Measurements from ENCODE around the gene VEPH1. TPM values are rescaled to one million over a fixed set of nuclear protein-coding genes. Genes with fewer than 3 reads are reported as not detected.
A peak's percentile ranks its signal among the peaks of the same experiment; 100 is the strongest.

Gene VEPH1
- total and polyA plus RNA-seq, 2 donors from 2014 or later: 17.8 to 29.2 TPM

DNA sequence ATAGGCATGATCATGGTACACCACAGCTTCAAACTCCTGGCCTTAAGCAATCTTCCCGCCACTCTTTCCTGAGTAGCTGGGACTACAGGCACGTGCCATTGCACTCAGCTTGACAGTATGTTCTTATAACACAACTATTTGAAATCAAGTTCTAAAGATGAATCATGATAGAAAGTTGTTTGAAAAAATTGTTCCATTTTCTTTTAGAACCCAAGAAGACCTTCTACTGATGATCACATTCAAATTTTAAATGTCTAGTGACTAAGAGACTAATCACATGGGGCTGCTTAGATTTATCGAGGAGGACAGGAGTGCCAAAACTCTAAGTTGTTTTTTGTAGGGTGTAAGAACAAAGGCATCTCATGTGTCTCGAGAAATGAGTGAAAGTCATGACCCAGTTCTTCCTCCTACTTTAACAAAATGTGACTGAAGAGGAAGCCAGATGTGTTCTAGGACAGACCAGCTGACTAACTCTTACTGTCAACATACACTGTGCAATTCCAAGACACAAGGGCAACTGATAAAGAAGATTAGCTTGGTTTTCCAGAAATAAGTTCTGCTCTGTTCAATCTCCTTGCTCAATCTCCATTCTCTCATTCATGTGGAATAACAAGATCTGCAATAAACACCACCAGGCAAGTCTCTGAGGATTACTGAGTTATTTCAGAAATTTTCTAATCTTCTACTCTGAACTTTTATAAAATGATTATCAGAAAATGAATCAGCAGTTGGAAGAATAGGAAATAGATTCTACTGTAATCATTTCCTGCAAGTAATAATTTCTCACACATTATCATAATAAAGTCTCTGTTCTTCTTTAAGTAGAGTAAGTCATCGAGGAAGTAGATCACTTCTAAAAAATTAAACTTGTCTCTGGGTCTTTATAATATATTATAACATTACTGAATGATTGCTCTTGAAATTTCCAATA is 220.7 kb downstream of the VEPH1 start:
- Histone ChIP-seq H3K4me3 (ENCODE audit: low read length in 3 of 3) (no peak overlapping the region), H3K36me3 (ENCODE audit: control insufficient read depth in 2 of 3, insufficient read depth in 3 of 3, low read length in 3 of 3) (peaks cover 0 to 2% (median 0%) of the 10 kb centered on the region in 3 donors), H3K9me3 (ENCODE audit: control insufficient read depth in 2 of 3, insufficient read depth in 1 of 3, low read length in 3 of 3) (no peaks in the 10 kb centered on the region), H3K27ac (ENCODE audit: low read depth in 2 of 2, low read length in 2 of 2) (no peak overlapping the region), H3K4me1 (ENCODE audit: control insufficient read depth in 2 of 3, insufficient read depth in 2 of 3, low read depth in 1 of 3, low read length in 3 of 3) (no peaks in the 10 kb centered on the region), H3K9ac (ENCODE audit: low read length in 3 of 3) (no peak overlapping the region), H3K27me3 (ENCODE audit: control insufficient read depth, insufficient read depth, low read length) (no peaks in the 10 kb centered on the region)
- TF ChIP-seq, protein P1, sequence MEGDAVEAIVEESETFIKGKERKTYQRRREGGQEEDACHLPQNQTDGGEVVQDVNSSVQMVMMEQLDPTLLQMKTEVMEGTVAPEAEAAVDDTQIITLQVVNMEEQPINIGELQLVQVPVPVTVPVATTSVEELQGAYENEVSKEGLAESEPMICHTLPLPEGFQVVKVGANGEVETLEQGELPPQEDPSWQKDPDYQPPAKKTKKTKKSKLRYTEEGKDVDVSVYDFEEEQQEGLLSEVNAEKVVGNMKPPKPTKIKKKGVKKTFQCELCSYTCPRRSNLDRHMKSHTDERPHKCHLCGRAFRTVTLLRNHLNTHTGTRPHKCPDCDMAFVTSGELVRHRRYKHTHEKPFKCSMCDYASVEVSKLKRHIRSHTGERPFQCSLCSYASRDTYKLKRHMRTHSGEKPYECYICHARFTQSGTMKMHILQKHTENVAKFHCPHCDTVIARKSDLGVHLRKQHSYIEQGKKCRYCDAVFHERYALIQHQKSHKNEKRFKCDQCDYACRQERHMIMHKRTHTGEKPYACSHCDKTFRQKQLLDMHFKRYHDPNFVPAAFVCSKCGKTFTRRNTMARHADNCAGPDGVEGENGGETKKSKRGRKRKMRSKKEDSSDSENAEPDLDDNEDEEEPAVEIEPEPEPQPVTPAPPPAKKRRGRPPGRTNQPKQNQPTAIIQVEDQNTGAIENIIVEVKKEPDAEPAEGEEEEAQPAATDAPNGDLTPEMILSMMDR (IDR thresholded peaks at IDR 0.05; ENCODE audit: borderline replicate concordance, extremely low read depth, insufficient read depth): no peak
- intact Hi-C loops (cut with DNase I): no loop called here
- DNase-seq: no peak
- peak; percentile 27 for FAIRE-seq

DNA sequence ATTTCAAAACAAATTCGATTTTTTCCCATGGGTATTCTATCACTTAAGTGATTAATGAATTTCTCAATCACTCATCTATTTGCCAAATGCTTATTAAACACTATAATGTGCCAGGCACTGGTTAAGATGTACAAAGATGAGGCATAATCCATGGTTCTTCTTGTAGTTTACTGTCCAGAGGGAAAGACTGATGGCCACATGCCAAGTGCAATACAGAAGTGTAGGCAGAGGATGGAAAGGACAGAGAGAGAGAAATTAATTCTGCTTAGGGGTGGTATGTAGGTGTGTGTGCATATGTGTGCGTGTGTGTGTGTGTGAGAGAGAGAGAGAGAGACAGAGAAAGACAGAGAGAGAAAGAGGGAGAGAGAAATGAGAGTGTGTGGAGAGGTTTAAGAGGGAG is 222.4 kb downstream of the VEPH1 start:
- H3K27ac ChIP-seq (ENCODE audit: low read depth in 2 of 2, low read length in 2 of 2): no peak overlapping the region
- no peaks in the 10 kb centered on the region for H3K9me3 ChIP-seq (ENCODE audit: control insufficient read depth in 2 of 3, insufficient read depth in 1 of 3, low read length in 3 of 3)
- intact Hi-C loops (cut with DNase I): no loop called here
- TF ChIP-seq, protein P1 (IDR thresholded peaks at IDR 0.05; ENCODE audit: borderline replicate concordance, extremely low read depth, insufficient read depth): no peak
- no peak for FAIRE-seq
- no peak overlapping the region for H3K4me3 ChIP-seq (ENCODE audit: low read length in 3 of 3)
- no peak for DNase-seq
- H3K36me3 ChIP-seq (ENCODE audit: control insufficient read depth in 2 of 3, insufficient read depth in 3 of 3, low read length in 3 of 3): no peaks in the 10 kb centered on the region
- H3K27me3 ChIP-seq (ENCODE audit: control insufficient read depth, insufficient read depth, low read length): no peaks in the 10 kb centered on the region
- no peak overlapping the region for H3K9ac ChIP-seq (ENCODE audit: low read length in 3 of 3)
- H3K4me1 ChIP-seq (ENCODE audit: control insufficient read depth in 2 of 3, insufficient read depth in 2 of 3, low read depth in 1 of 3, low read length in 3 of 3): no peaks in the 10 kb centered on the region

DNA sequence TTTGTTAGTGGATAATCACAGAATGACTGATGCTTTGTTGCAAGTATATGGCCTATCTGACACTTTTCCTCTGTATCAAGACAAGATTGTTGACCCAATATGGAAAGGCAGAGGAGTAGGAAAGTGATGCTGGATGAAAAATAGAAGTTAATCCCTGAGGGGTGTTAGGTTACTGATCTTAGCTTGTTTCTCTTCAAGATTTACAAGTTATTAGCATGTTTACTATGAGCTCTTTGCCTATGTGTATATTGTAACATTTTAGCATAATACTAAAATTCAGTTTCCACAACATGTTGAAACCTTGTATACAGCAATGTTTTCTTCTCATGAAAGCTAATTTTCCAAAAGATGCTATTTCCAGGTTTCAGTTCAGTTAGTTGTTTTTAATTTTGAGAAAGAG is 222.9 kb downstream of the VEPH1 start:
- DNase-seq (no peak), FAIRE-seq (no peak)
- H3K4me3 ChIP-seq (ENCODE audit: low read length in 3 of 3): no peak overlapping the region
- H3K9ac ChIP-seq (ENCODE audit: low read length in 3 of 3): no peak overlapping the region
- no peaks in the 10 kb centered on the region for H3K36me3 ChIP-seq (ENCODE audit: control insufficient read depth in 2 of 3, insufficient read depth in 3 of 3, low read length in 3 of 3)
- no peaks in the 10 kb centered on the region for H3K27me3 ChIP-seq (ENCODE audit: control insufficient read depth, insufficient read depth, low read length)
- no peak overlapping the region for H3K27ac ChIP-seq (ENCODE audit: low read depth in 2 of 2, low read length in 2 of 2)
- intact Hi-C loops (cut with DNase I): no loop called here
- H3K4me1 ChIP-seq (ENCODE audit: control insufficient read depth in 2 of 3, insufficient read depth in 2 of 3, low read depth in 1 of 3, low read length in 3 of 3): no peaks in the 10 kb centered on the region
- H3K9me3 ChIP-seq (ENCODE audit: control insufficient read depth in 2 of 3, insufficient read depth in 1 of 3, low read length in 3 of 3): no peaks in the 10 kb centered on the region
- TF ChIP-seq, protein P1 (IDR thresholded peaks at IDR 0.05; ENCODE audit: borderline replicate concordance, extremely low read depth, insufficient read depth): no peak

Data from kidney (tissue), 14 donors.